Activated CD8-positive, alpha-beta memory T cell treated with anti-CD3 and anti-CD28 coated beads for 4 hours (primary cell): ENCODE data around the gene CRB2.

Experiments used
- DNase-seq, 2 donors: peaks; one replicate each; pipeline ENCODE4 v3.0.0-alpha.2; 2020; ENCODE audit warnings: low read depth in 2 of 2

Gene CRB2

DNA sequence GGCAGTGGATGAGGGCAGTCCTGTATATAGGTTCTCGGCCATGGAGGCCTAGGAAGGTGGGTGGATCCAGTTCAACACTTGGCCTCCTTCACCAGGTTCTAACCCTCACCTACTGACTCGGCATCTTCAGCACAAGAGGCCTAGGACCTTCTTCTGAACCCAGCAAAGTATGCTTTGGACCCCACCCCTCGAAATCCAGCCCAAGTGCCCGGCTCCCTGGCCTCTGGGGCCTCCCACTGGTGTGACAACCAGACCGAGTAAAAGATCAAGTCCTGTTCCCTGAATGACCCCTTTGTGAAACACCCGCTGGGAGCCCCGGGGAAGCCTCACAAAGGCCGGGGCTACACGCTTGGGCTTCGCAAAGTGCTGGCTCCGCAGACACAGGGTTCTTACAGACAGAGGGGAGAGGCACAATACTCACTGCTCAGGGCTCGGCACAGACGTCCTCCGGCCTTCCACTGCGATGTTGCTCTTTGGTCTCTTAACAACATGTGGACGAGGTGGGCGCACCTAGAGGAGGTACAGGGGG, 47.0 kb downstream of the CRB2 start:
- DNase-seq, result no peak

DNA sequence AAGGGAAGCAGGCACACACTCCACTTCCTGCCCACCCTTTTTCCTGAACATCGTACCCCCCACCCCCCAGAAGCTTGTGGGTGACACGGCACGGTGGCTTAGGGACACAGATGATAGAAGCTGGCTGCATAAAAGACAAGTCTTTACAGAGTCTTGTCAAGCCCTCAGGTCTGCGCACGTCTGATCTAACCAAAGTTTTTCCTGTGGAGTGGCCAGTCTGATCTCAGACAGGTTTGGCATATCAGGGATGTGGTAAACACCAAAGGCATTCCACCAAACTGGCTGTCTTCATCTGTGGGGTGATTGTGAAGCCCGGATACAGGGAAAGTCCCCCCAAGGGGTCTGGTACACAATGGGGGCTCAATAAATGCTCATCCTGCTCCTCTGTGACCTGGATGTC, 50.0 kb downstream of the CRB2 start:
- no peak for DNase-seq

DNA sequence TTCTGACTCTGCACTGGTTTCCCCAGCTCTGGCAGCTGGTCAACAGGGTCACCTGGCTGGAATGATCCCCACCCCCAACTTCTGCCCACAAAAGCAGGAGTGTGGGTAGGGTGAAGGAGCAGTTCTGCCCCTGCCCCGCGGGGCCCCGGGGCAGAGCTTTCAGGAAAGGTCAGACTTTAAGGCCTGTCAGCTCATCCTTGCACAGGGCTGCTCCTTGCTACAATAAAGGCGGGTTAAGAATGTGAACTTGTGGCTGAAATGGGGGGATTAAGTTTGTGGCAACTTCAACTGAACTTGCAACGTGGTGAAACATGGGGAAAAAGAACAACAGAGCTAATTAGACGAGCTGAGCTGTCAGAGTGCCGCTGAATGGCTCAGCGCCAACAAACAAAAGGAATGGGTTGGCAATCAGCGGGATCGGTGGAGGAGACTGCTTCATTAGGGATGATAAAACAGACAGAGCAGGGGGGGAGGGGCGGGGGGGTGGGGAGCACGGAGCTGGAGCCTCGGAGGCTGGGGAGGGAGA, 50.8 kb downstream of the CRB2 start:
- no peak for DNase-seq

DNA sequence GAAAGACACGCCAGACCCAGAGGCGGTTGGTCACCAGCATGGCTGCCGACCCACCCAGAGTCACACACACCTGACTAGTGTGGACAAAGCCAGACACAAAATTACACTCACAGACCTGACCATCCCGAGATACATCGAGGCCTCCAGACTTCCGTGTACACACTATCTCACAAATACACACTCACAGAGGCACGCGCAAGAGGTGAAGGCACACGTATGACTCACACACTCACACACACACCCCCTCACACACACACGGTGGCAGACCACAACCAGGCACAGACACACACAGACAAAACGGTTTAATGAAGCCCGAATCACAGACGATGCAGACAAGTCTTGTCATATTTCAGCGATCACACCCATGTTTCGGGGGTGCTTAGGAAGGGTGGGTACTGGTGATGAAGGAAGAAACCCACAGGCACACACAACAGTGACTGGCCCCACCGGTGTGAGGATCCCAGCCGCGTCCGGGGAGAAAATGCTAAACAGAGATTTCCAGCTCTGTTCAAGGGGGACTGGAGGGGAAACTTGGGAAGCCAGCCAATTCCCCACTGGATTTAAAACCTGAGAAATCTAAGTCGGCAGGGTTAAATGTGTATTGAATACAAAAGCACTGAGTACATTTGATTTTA, 51.3 kb downstream of the CRB2 start:
- DNase-seq, result no peak

DNA sequence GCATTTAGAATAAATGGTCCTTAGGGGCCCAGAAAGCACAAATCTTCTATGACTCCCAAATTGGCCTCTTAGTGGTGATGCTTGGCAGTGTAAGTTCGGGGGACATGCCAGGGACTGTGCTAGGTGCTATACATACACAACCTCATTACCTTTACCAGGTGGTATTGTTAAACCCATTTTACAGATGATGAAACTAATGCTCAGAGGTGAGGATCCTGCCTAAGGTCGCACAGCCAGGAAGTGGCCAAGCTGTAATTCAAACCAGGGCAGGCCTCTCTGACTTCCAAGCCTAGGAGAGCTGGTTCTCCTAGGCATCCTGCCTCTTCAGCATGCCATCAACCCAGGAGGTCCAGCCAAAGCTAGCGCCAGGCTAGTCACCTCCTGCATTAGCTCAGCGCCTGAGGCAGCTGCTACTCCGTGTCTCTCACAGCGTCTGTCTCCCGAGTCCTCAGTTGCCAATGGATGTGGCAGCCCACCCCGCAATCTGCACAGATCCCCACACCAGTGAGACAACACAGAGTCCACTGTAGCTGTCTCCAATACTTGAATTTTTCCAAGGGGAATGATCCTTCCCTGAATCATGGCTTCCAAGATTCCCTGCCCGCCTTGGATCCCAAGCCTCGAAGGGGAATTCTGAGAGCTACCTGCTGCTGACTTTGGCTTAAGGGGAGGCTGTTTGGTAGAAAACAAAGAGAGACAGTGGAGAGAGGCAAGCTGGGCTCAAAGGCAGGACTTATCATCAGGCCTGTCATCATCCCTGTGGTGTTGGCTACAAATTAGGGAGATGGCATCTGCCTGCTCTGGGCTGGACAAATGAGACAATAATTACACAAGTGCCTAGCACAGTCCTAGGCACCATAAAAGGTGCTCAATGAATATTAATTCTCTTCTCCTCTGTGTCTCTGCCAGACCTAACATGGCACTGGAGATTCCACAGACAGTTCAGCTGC, 52.6 kb downstream of the CRB2 start:
- DNase-seq, result no peak

DNA sequence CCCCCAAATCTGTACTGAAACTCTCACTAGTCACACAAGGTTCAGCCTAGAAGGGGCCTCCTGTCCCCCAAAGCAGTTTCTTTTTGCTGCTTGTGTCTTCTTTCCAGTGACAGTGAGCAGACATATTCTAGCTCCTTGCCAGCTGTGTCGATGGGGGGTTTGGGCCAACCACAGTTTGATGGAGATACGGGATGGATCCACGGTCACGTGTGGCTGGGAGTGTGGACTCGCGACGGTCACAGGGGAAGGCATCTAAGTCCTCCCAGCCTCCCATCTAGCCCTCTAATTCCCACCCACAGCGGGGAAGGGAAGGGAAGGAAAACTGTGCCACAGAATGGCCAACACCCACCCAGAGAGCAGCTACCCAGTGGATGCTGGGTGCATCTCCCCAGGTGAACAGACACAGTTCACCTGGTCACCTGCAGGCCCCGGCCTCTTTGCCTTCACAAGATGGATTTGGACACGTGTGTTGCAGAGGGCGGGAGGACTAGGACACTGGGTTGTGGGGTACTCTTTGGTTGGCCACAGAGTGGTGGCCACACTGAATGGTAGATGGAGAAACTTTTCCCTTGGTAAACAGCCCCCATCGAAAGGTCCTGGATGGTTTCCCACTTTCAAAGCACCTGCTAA, 54.4 kb downstream of the CRB2 start:
- no peak for DNase-seq

DNA sequence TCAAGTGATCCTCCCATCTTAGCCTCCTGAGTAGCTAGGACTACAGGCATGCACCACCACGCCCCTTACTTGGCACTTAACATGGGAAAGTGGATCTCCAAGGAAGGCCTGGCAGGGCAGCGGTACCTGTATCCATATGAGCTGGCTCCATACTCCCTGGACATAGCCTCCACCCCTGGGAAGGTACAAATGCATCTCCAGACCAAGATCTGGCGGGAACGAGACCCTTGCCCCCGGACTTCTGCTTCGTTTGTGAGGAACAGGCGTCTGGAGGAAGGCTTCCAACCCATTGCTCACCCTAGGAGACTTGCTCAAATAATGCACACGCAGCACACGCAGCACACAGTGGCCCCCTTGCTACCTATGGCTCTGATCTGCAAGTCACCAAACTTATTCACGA, 55.2 kb downstream of the CRB2 start:
- no peak for DNase-seq

DNA sequence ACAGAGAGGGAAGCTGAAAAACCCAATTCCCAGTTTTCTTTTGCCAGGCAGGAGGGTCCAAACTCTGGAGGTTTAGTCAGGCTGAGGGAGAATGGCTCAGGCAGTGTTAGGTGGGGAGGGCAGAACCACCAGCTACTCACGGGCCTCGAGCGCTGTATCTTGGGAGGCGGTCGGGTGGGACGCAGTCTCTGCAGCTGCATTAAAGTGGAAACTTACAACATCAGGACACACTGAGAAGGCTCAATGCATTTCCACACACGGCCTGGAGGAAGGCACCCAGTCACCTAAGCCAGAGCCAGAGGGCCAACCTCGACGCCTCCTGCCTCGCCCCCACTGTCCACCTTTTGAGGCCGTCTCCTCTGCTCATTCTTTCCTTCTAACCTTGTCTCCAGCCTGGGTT, 55.6 kb downstream of the CRB2 start:
- no peak for DNase-seq

DNA sequence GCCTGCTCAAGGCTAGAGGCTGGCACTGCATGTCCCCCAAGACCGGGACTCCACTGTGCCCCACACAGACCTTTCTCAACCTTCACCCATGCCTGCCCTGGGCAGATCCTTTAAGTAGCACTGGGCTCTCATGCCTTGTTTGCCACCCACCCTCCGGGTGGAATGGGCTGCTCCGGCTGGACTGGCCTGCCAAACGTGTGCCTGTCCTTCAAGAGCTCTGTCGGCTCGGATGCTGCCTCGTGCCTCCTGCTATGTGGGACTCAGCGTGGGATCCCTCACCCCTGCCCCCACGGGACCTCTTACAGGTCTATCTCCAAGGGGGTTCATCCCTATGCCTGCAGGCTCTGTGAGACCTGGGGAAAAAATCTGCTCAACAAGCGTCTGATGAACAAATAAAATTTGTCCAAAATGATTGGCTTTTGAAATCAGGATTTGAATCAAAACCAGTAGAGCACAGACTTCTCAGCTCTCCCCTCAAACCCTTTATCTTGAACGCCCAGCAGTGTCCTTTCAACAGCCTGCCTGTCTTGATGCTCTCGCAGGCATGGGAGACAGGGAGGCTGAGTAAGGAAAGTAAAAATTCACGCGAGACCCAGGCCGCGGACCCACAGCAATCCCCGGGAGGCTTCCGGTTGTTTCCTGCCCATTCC, 56.3 kb downstream of the CRB2 start:
- no peak for DNase-seq

DNA sequence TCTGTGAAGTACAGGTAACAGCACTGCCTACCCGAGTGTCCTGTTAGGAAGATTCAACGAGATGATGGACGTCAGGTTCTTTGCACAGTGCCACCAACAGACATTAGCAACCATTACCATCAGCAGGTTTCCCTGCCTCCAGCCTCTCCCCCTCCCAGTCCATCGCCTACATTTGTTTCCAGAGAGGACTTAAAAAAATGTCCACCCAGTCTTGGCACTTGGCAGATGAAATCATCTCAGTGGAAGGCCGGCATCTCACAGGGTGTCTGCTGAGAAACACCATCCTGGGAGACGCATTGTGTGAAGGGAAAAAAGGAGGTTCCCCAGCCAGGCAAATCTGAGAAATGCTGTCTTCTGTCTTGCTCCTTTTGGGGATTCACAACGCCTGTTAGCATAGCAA, 58.2 kb downstream of the CRB2 start:
- no peak for DNase-seq

DNA sequence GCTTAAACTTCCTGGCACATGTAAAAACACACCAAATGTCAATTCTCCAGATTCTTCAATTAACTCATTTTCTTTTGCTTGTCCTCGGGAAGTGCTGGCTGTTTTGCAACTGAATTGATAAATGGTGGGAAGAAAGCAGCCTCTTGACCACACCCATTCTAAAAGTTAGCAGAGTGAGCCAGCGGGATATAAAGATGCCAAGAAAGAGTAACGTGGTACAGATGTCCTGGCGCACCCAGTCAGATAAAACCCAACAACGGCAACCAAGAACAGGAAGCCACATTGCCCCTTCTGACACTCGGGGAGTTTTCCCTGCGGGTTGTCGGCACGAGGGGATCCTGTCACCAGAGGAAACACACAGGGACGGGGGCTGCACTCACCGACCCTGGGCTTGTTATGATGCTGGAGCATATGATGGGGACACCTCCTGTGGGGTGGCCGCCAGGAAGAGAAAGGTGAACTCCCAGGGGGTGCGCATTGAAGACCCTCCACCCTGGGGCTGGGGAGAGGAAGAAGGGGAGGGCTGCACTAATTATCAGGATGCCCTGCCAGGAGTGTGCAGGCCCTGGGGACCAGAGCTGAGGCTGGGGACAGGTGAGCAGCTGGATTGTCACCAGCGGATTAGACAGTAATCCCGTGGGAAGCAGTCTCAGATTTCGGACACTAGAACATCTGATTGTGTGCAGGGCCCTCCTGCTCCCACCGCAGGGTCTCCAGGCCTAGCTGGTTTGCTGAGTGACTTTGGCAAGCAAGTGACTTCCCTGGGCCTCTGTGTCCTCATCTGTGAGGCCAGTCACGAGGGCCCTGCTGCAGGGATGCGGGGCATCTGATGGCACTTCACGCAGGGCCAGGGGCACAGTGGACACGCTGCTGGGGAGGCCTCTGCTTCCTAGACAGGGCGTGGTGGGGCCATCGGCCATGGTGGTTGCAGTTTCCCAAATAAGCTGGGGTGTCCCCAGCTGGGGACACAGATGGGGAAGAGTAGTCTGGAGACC, 59.2 kb downstream of the CRB2 start:
- no peak for DNase-seq

DNA sequence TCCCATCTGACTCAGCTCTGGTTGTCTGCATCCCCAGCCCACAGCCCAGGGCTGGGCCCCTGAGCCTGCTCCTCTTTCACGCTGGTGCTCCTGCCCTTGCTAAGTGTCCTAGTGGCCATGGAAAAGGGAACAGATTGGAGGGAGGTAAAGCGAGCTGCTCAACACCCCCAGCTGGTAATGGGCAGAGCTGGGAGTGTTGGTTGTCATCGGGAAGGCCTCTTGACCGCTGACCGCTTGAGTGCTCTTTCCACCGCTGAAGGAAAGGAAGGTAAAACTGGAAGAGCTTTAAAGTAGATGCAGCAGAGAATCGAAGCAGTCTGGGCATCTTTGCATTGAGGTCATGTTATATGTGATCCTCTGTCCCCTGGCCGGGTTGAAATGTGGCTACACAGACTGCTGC, 60.2 kb downstream of the CRB2 start:
- DNase-seq, result no peak

DNA sequence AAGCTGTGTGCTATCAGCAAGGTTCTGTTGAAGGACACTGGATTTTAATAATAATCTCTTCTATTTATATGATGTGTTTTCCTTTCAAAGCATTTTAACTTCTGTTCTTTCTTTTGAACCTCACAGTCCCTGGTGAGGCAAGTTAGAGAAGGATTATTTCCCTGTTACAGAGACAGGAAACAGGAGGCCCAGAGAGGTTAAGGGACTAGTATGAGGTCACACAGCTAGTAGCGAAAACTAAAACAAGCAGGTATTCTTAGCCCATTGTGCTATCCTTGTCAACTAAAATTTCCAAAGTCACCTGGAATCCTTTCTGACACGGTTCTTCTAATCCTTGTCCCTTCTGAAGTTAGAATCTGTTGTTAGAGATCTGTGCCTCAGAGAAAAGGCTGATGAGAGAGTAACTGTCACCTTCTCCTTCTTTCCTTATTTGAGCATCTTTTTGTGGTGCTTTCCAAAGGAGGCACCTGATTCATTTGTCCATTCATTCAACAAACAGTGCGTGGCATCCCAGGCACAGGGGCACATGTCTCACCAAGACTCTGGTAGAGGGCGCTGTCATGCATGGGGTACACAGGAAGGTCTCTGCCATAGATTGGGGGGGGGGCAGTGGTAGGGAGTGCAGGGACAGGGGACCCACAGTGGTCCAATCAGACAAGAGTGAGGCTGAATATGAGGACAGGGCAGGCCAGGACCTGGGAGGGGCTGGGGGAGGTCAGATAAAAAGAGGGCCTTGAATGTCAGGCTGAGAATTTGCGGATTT, 61.5 kb downstream of the CRB2 start:
- DNase-seq, result no peak

DNA sequence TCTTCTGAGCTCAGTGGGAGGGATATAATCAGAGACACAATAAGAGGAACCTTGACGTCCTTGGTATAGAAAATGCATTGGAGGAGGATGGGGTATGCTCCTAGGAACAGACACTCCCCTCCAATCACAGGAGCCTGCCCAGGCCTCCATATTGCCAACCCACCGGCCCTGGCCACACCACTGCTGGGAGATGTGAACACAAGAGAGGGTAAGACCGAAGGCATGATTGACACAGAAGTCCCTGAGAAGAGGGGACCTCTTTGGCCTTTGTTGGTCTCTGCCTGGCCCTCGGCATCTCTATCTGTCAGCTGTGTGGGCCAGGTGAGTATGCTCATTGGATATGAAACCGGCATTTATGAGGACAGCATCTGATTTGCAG, 62.0 kb downstream of the CRB2 start:
- DNase-seq, result no peak

DNA sequence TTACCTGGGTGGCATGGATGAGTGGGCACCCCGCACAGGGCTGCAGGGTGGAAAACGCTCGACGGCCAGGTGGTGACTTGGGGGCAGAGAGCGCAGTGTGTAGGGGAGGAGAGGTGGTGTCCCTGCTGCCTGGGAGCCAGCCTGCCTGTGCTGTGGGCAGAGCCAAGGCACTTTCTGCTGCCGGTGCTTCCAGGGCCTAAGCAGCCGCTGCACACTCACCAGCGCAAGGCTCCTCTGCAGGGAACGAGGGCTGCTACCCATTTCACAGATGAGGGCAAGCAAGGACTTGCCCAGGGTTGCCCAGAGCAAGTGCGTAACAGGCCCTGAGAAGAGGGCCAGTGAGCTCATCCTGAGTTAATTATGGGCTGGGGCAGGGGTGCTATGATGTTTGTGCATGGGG, 62.5 kb downstream of the CRB2 start:
- DNase-seq, result no peak

DNA sequence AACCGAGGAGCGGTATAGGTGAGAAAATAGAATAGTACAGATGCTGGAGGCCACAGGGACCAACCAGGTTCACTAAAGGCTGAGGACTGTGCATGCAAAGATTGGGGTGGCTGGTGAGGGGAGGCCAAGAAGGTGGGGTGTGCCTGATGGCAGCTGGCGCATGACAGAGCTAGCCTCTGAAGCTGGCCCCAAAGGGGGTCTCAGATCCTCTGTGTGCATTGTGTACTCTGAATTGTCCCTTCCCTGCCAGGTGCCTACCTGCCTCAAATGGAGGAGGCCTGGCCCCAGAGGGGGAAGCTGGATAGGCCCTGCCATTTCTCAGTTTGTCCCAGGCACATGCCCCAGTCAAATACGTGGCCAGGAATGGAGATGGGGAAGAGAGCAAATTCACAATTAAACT, 63.1 kb downstream of the CRB2 start:
- DNase-seq, result no peak

DNA sequence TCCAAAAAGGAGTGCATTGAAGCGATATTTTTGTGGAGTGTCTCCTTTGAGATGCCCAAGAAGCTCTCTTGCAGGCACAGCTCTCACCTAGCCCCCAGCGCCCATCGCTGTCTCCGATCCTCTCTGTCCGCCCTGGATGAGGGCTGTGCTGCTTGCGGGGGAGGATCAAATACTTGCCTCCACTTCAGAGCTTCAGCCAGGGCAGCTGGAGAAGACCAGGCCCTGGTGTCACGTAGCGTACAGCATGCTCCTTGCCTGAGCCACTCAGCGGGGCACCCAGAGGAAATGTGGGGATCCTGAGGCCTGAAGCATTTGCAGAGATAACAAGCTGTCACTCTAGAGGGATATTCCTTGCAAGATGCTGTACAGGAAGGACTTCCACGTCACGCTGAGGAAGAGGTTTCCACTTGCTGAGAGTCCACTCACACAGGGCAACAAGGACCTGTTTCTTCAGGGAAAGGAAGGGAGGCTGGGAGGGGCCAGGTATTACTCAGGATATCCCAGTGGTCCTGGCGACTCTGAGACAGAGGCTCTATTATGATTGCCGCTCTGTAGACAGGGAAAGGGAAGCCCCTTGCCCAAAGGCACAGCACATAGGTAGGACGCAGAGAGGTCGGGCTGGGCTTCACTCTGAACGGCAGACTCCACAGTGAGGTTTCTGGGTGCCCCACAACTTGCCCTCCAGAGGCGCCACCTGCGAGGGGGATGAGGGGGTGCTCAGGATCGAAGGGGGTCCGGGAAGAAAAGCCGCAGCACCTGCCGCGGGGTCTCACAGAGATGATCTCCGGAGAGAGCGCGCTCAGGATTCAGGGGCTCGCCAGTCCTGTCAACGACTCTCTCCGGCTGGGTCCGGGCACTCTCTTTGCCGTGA, 64.0 kb downstream of the CRB2 start:
- DNase-seq, result no peak

DNA sequence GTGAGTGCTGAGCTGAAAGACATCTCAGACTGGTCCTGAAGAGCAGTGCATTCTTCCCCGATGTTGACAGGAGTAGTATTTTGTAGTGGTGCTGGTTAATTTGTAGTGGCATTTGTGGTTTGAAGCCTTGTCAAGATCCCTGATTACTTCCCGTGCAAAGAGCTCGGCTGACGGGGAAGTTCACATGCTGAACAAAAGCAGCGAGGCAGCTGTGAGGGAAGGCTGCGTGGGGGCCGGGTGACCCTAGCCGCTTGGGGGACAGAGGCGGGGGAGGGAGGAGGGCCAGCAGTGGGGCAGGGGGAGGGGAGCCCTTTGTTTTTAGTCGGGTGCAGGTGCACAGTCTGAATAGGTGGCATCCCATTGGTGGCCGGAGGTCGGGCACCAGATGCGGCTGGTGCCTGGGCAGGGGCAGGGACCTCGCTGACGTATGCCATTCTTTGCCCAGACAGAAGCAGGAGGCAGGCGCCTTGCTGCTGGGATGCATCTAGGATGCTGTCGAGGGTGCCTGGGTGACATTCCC, 64.7 kb downstream of the CRB2 start:
- no peak for DNase-seq

DNA sequence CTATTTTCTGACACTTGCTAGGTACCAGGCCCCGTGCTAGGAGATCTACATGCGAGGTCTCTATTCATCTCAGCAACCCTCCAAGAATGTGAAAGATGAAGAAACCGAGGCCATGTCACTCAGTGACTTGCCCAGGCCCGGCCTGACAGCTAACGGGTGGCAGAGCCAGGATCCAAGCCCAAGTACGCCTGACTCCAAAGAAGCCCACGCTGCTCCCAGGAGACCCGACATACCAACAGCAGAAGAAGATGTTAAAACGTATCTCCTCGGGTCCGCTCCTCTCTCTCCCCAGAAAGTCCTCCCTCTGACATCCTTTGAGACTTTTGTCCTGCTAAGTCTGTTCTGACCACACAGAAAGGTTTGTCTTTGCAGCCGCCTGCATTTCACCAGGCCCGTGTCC, 65.2 kb downstream of the CRB2 start:
- no peak for DNase-seq
